ENCODE results near the gene SORCS3. TPM values are rescaled to one million over a fixed set of nuclear protein-coding genes. Genes with fewer than 3 reads are reported as not detected.

SORCS3 gene
- total RNA-seq, 1 experiment from 2014 or later: 0.04 TPM

DNA sequence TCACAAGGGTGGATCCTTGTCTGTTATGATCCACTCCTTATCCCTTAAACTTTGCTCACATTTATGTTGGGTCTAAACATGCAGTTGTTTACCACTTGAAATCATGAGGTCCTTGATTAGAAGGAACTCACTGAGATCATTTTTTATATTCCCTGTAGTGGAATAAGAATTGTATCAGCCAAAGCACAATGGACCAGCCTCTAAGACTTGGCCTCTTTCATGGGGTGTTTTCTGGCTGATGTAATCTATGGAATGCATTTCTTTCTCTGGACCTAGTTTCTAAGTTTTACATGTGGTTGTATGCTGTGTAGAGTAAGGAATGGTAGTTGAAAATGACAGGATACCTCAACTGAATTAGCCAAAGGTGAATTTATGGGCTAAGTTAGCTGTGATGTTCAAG, 376.6 kb downstream of the SORCS3 start:
- no peaks in the 10 kb centered on the region for H3K79me1 ChIP-seq (ENCODE audit: insufficient read depth, low read depth, low read length, poor library complexity, severe bottlenecking)
- Mint-ChIP-seq H3K36me3 (ENCODE audit: insufficient read depth in 1 of 3, low read depth in 3 of 3) (no peaks in the 10 kb centered on the region), H3K27me3 (ENCODE audit: low read depth) (peaks cover 2% of the 10 kb centered on the region; the same call in 1 of the 2 replicates), H3K4me3 (no peak overlapping the region), H3K27ac (no peak overlapping the region), H3K9me3 (no peaks in the 10 kb centered on the region), H3K4me1 (no peaks in the 10 kb centered on the region)
- H2BK15ac ChIP-seq (ENCODE audit: low read depth, low read length): no peak overlapping the region
- no peak overlapping the region for H3T11ph ChIP-seq (ENCODE audit: low read length)
- H2BK5ac ChIP-seq (ENCODE audit: insufficient read length, low read length): no peak overlapping the region
- DNase-seq: no peak
- no peaks in the 10 kb centered on the region for H3K23me2 ChIP-seq (ENCODE audit: insufficient read length, low read depth, low read length, poor library complexity, severe bottlenecking)
- no peak overlapping the region for H2AFZ ChIP-seq (ENCODE audit: low read length)
- H3K14ac ChIP-seq (ENCODE audit: insufficient read depth, low read length): no peak overlapping the region
- no peak overlapping the region for H3K4me2 ChIP-seq (ENCODE audit: insufficient read depth, insufficient read length, low read length)
- H3K23ac ChIP-seq (ENCODE audit: insufficient read length, low read depth, low read length): no peak overlapping the region
- H2BK12ac ChIP-seq (ENCODE audit: insufficient read length, low read depth, low read length): no peak overlapping the region
- H4K91ac ChIP-seq (ENCODE audit: insufficient read length, low read depth, low read length): no peak overlapping the region
- H4K8ac ChIP-seq (replicated peaks; ENCODE audit: insufficient read length, low read depth, low read length): no peak overlapping the region
- H3K4ac ChIP-seq (ENCODE audit: low read depth, low read length): no peak overlapping the region
- TF ChIP-seq, protein P1, sequence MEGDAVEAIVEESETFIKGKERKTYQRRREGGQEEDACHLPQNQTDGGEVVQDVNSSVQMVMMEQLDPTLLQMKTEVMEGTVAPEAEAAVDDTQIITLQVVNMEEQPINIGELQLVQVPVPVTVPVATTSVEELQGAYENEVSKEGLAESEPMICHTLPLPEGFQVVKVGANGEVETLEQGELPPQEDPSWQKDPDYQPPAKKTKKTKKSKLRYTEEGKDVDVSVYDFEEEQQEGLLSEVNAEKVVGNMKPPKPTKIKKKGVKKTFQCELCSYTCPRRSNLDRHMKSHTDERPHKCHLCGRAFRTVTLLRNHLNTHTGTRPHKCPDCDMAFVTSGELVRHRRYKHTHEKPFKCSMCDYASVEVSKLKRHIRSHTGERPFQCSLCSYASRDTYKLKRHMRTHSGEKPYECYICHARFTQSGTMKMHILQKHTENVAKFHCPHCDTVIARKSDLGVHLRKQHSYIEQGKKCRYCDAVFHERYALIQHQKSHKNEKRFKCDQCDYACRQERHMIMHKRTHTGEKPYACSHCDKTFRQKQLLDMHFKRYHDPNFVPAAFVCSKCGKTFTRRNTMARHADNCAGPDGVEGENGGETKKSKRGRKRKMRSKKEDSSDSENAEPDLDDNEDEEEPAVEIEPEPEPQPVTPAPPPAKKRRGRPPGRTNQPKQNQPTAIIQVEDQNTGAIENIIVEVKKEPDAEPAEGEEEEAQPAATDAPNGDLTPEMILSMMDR (conservative IDR thresholded peaks at IDR 0.05): no peak
- no peak overlapping the region for H2BK120ac ChIP-seq (ENCODE audit: low read depth, low read length, poor library complexity, severe bottlenecking)
- H2BK20ac ChIP-seq (ENCODE audit: low read depth, low read length, poor library complexity, severe bottlenecking): no peak overlapping the region
- H4K20me1 ChIP-seq (ENCODE audit: control insufficient read depth, insufficient read depth, insufficient read length): no peaks in the 10 kb centered on the region
- H3K27ac ChIP-seq (ENCODE audit: insufficient read length, low read depth, low read length): no peak overlapping the region
- H3K56ac ChIP-seq (ENCODE audit: insufficient read length, low read depth, low read length): no peak overlapping the region
- H3K27me3 ChIP-seq (ENCODE audit: insufficient read depth, low read length): no peaks in the 10 kb centered on the region
- H3K79me2 ChIP-seq (ENCODE audit: insufficient read depth, low read length): no peaks in the 10 kb centered on the region
- H4K5ac ChIP-seq (ENCODE audit: insufficient read length, low read depth, low read length): no peak overlapping the region
- no peaks in the 10 kb centered on the region for H3K4me1 ChIP-seq (ENCODE audit: insufficient read depth, low read length)
- H3K18ac ChIP-seq (ENCODE audit: insufficient read length, low read depth, low read length): no peak overlapping the region
- no peak overlapping the region for H3K9ac ChIP-seq (ENCODE audit: extremely low read depth, insufficient read length, low read length)
- no peak overlapping the region for H2AK5ac ChIP-seq (ENCODE audit: insufficient read length, low read length)
- no peaks in the 10 kb centered on the region for H3K9me3 ChIP-seq (ENCODE audit: control insufficient read depth, low read depth, low read length)

Measured in H9 (cell line).